H9 (cell line): ENCODE results near the gene BAIAP2L1. TPM values are rescaled to one million over a fixed set of nuclear protein-coding genes. Genes with fewer than 3 reads are reported as not detected.

Source experiments
- DNase-seq: peaks from one replicate; pipeline ENCODE4 v3.0.0-alpha.2; 2017
- H2AFZ ChIP-seq: one replicate; pipeline ENCODE4 v1.6.1; 2013; ENCODE audit warnings: mild to moderate bottlenecking, low read length, control low read depth, moderate library complexity
- H2AK5ac ChIP-seq: 2 replicates; pipeline ENCODE4 v1.6.1; 2013; ENCODE audit warnings: low read length, control low read depth, mixed read lengths; ENCODE audit not compliant: insufficient read length
- H2BK120ac ChIP-seq: one replicate; pipeline ENCODE4 v1.6.1; 2013; ENCODE audit warnings: low read depth, mild to moderate bottlenecking, low read length, control low read depth, inconsistent platforms; ENCODE audit not compliant: poor library complexity, severe bottlenecking
- H2BK12ac ChIP-seq: 2 replicates; pipeline ENCODE4 v1.6.1; 2013; ENCODE audit warnings: low read length, control low read depth, mixed read lengths, low read depth; ENCODE audit not compliant: insufficient read length
- H2BK15ac ChIP-seq: 2 replicates; pipeline ENCODE4 v1.6.1; 2013; ENCODE audit warnings: low read depth, low read length, control low read depth
- H2BK20ac ChIP-seq: one replicate; pipeline ENCODE4 v1.6.1; 2013; ENCODE audit warnings: low read depth, mild to moderate bottlenecking, low read length, control low read depth, inconsistent platforms; ENCODE audit not compliant: poor library complexity, severe bottlenecking
- H2BK5ac ChIP-seq: 2 replicates; pipeline ENCODE4 v1.6.1; 2013; ENCODE audit warnings: low read length, control low read depth, mixed read lengths; ENCODE audit not compliant: insufficient read length
- H3K14ac ChIP-seq: 2 replicates; pipeline ENCODE4 v1.6.1; 2013; ENCODE audit warnings: low read length, control low read depth; ENCODE audit not compliant: insufficient read depth
- H3K18ac ChIP-seq: 2 replicates; pipeline ENCODE4 v1.6.1; 2013; ENCODE audit warnings: low read depth, mild to moderate bottlenecking, mixed read lengths, low read length, control low read depth; ENCODE audit not compliant: insufficient read length
- H3K23ac ChIP-seq: 2 replicates; pipeline ENCODE4 v1.6.1; 2013; ENCODE audit warnings: low read length, control low read depth, mixed read lengths, low read depth; ENCODE audit not compliant: insufficient read length
- H3K23me2 ChIP-seq: 2 replicates; pipeline ENCODE4 v1.6.1; 2013; ENCODE audit warnings: low read depth, mild to moderate bottlenecking, mixed read lengths, low read length, control low read depth; ENCODE audit not compliant: insufficient read length, poor library complexity, severe bottlenecking
- H3K27ac ChIP-seq: 2 replicates; pipeline ENCODE4 v1.5.1; 2013; ENCODE audit warnings: low read length, control low read depth, mixed read lengths, low read depth; ENCODE audit not compliant: insufficient read length
- H3K27me3 ChIP-seq: 2 replicates; pipeline ENCODE4 v1.6.1; 2013; ENCODE audit warnings: low read length, control low read depth, inconsistent platforms; ENCODE audit not compliant: insufficient read depth
- H3K4ac ChIP-seq: 2 replicates; pipeline ENCODE4 v1.6.1; 2013; ENCODE audit warnings: low read depth, mild to moderate bottlenecking, control low read depth, inconsistent platforms, low read length, moderate library complexity
- H3K4me1 ChIP-seq: 2 replicates; pipeline ENCODE4 v1.6.1; 2013; ENCODE audit warnings: low read length, control low read depth, inconsistent platforms; ENCODE audit not compliant: insufficient read depth
- H3K4me2 ChIP-seq: 2 replicates; pipeline ENCODE4 v1.6.1; 2013; ENCODE audit warnings: low read length, control low read depth, mixed read lengths; ENCODE audit not compliant: insufficient read length, insufficient read depth
- H3K56ac ChIP-seq: 2 replicates; pipeline ENCODE4 v1.6.1; 2013; ENCODE audit warnings: low read depth, mild to moderate bottlenecking, mixed read lengths, low read length, control low read depth; ENCODE audit not compliant: insufficient read length
- H3K79me1 ChIP-seq: 2 replicates; pipeline ENCODE4 v1.6.1; 2013; ENCODE audit warnings: low read depth, mild to moderate bottlenecking, moderate library complexity, low read length, control low read depth, inconsistent platforms; ENCODE audit not compliant: insufficient read depth, poor library complexity, severe bottlenecking
- H3K79me2 ChIP-seq: 2 replicates; pipeline ENCODE4 v1.6.1; 2013; ENCODE audit warnings: low read length, control low read depth, inconsistent platforms; ENCODE audit not compliant: insufficient read depth
- H3K9ac ChIP-seq: 2 replicates; pipeline ENCODE4 v1.6.1; 2013; ENCODE audit warnings: low read length, control low read depth, mixed read lengths; ENCODE audit not compliant: insufficient read length; ENCODE audit errors: extremely low read depth
- H3K9me3 ChIP-seq: one replicate; pipeline ENCODE4 v1.6.1; 2013; ENCODE audit warnings: low read depth, low read length, inconsistent platforms; ENCODE audit not compliant: control insufficient read depth
- H3T11ph ChIP-seq: one replicate; pipeline ENCODE4 v1.6.1; 2013; ENCODE audit warnings: mild to moderate bottlenecking, low read length, control low read depth, inconsistent platforms
- H4K20me1 ChIP-seq: one replicate; pipeline ENCODE4 v1.6.1; 2013; ENCODE audit not compliant: control insufficient read depth, insufficient read length, insufficient read depth
- H4K5ac ChIP-seq: 2 replicates; pipeline ENCODE4 v1.6.1; 2013; ENCODE audit warnings: low read depth, mild to moderate bottlenecking, mixed read lengths, low read length, control low read depth; ENCODE audit not compliant: insufficient read length
- H4K8ac ChIP-seq: replicated peaks from 2 replicates; pipeline ENCODE4 v1.6.1; 2013; ENCODE audit warnings: low read length, control low read depth, mixed read lengths, low read depth; ENCODE audit not compliant: insufficient read length
- H4K91ac ChIP-seq: 2 replicates; pipeline ENCODE4 v1.6.1; 2013; ENCODE audit warnings: low read depth, mild to moderate bottlenecking, moderate library complexity, mixed read lengths, low read length, control low read depth; ENCODE audit not compliant: insufficient read length
- H3K27ac Mint-ChIP-seq, 3 experiments: 2 replicates in 2 of 3; 3 replicates in 1 of 3; pipeline ENCODE4 v1.8.0; 2020 to 2021; ENCODE audit warnings: mixed read lengths in 3 of 3, mild to moderate bottlenecking in 1 of 3, moderate library complexity in 1 of 3
- H3K27me3 Mint-ChIP-seq: 2 replicates; pipeline ENCODE4 v1.8.0; 2021; ENCODE audit warnings: low read depth, mild to moderate bottlenecking, moderate library complexity, mixed read lengths
- H3K36me3 Mint-ChIP-seq, 3 experiments: 2 replicates in 2 of 3; 3 replicates in 1 of 3; pipeline ENCODE4 v1.8.0; 2020 to 2021; ENCODE audit warnings: low read depth in 3 of 3, mixed read lengths in 3 of 3; ENCODE audit not compliant: insufficient read depth in 1 of 3
- H3K4me1 Mint-ChIP-seq, 2 experiments: 2 replicates each; pipeline ENCODE4 v1.8.0; 2020; ENCODE audit warnings: mixed read lengths in 2 of 2
- H3K4me3 Mint-ChIP-seq, 2 experiments: 2 replicates in 1 of 2; 3 replicates in 1 of 2; pipeline ENCODE4 v1.8.0; 2020 to 2021; ENCODE audit warnings: mild to moderate bottlenecking in 2 of 2, mixed read lengths in 2 of 2, moderate library complexity in 1 of 2
- H3K9me3 Mint-ChIP-seq, 2 experiments: 2 replicates in 1 of 2; 3 replicates in 1 of 2; pipeline ENCODE4 v1.8.0; 2020; ENCODE audit warnings: mild to moderate bottlenecking in 2 of 2, mixed read lengths in 2 of 2, moderate library complexity in 1 of 2
- CTCF ChIP-seq: fragments of 200-600 bp; sonication (generic); conservative IDR thresholded peaks from 3 replicates; pipeline ENCODE4 v1.8.0; 2021; ENCODE audit warnings: antibody characterized with exemption, mild to moderate bottlenecking
- WGBS: extraction: QIAGEN DNeasy Blood & Tissue Kit; methylation state at CpG from one replicate; pipeline ENCODE4 v1.1.7; 2013; ENCODE audit warnings: missing lambda C conversion rate, low lambda C conversion rate, mixed read lengths; ENCODE audit not compliant: insufficient read length; ENCODE audit errors: extremely low coverage; 5-methylcytosine and 5-hydroxymethylcytosine counted together
- total RNA-seq: library from RNA; stranded (reverse); gene quantifications from 2 replicates; pipeline ENCODE4 v1.2.1, GENCODE V29; 2021

The BAIAP2L1 gene
- total RNA-seq, 1 experiment from 2014 or later = 25.9 TPM

GRCh38 chr7:98282703-98283102 lies 118.2 kb downstream of the BAIAP2L1 start:
- no peak for DNase-seq
- Histone ChIP-seq H2BK12ac (no peak overlapping the region), H3K4ac (no peak overlapping the region), H3K4me2 (peak overlapping the region; percentile 69), H3K27me3 (no peaks in the 10 kb centered on the region), H3K79me2 (no peaks in the 10 kb centered on the region; the same call in 1 of the 2 replicates), H2AK5ac (no peak overlapping the region), H4K8ac (no peak overlapping the region), H3K9ac (peak overlapping the region; percentile 69), H2BK5ac (no peak overlapping the region), H3K23ac (no peak overlapping the region), H3K79me1 (peaks cover 6% of the 10 kb centered on the region), H3K27ac (no peak overlapping the region), H2BK120ac (no peak overlapping the region), H3K14ac (no peak overlapping the region), H3K9me3 (no peaks in the 10 kb centered on the region), H2AFZ (no peak overlapping the region), H3K56ac (no peak overlapping the region), H2BK20ac (no peak overlapping the region), H4K5ac (no peak overlapping the region), H3K4me1 (no peaks in the 10 kb centered on the region; the same call in 1 of the 2 replicates), H3K18ac (no peak overlapping the region), H3K23me2 (peaks cover 11% of the 10 kb centered on the region), H3T11ph (no peak overlapping the region), H4K20me1 (no peaks in the 10 kb centered on the region), H4K91ac (no peak overlapping the region), H2BK15ac (no peak overlapping the region)
- peak overlapping the region; percentile 84 to 89 for H3K4me3 Mint-ChIP-seq
- no peak for TF ChIP-seq CTCF
- peaks cover 6 to 15% (median 13%) of the 10 kb centered on the region in 3 experiments for H3K36me3 Mint-ChIP-seq
- H3K27me3 Mint-ChIP-seq = peaks cover 2% of the 10 kb centered on the region
- no CpG with 5 or more reads among the region's 16 CpGs for WGBS
- peaks cover 34 to 43% of the 10 kb centered on the region in 2 experiments for H3K4me1 Mint-ChIP-seq
- peak overlapping the region in 1 of 3 experiments; percentile 94; a peak in 2 of 7 replicates for H3K27ac Mint-ChIP-seq
- no peaks in the 10 kb centered on the region for H3K9me3 Mint-ChIP-seq
